Measurements from ENCODE around the gene SNX30.

Gene SNX30

GRCh38 chr9:112753725-112754124 is 3.2 kb downstream of the SNX30 start:
- no peak overlapping the region for H3K27ac ChIP-seq
- TF ChIP-seq CTCF (IDR thresholded peaks at IDR 0.05) (no peak), ZFX (IDR thresholded peaks at IDR 0.05; ENCODE audit: borderline replicate concordance) (no peak)

- no peak overlapping the region for H3K27ac ChIP-seq
- TF ChIP-seq CTCF (IDR thresholded peaks at IDR 0.05) (no peak), ZFX (IDR thresholded peaks at IDR 0.05; ENCODE audit: borderline replicate concordance) (no peak)
Observed at GRCh38 chr9:112754578-112754977, 4.0 kb downstream of the SNX30 start.

GRCh38 chr9:112755016-112755427 is 4.5 kb downstream of the SNX30 start:
- no peak overlapping the region for H3K27ac ChIP-seq
- no peak for TF ChIP-seq CTCF (IDR thresholded peaks at IDR 0.05)
- no peak for TF ChIP-seq ZFX (IDR thresholded peaks at IDR 0.05; ENCODE audit: borderline replicate concordance)

GRCh38 chr9:112755675-112756074 is 5.1 kb downstream of the SNX30 start:
- no peak for TF ChIP-seq CTCF (IDR thresholded peaks at IDR 0.05)
- no peak for TF ChIP-seq ZFX (IDR thresholded peaks at IDR 0.05; ENCODE audit: borderline replicate concordance)
- H3K27ac ChIP-seq, result no peak overlapping the region

- TF ChIP-seq ZFX (IDR thresholded peaks at IDR 0.05; ENCODE audit: borderline replicate concordance), result no peak
- TF ChIP-seq CTCF (IDR thresholded peaks at IDR 0.05), result no peak
- no peak overlapping the region for H3K27ac ChIP-seq
Observed at GRCh38 chr9:112757282-112757883, 6.8 kb downstream of the SNX30 start.

GRCh38 chr9:112757940-112758339 is 7.4 kb downstream of the SNX30 start:
- TF ChIP-seq CTCF (IDR thresholded peaks at IDR 0.05), result no peak
- no peak for TF ChIP-seq ZFX (IDR thresholded peaks at IDR 0.05; ENCODE audit: borderline replicate concordance)
- no peak overlapping the region for H3K27ac ChIP-seq

- TF ChIP-seq CTCF (IDR thresholded peaks at IDR 0.05) (no peak), ZFX (IDR thresholded peaks at IDR 0.05; ENCODE audit: borderline replicate concordance) (no peak)
- no peak overlapping the region for H3K27ac ChIP-seq
Observed at GRCh38 chr9:112760821-112761220, 10.3 kb downstream of the SNX30 start.
